Fibroblast of lung (primary cell): ENCODE data around the gene UPP1.

Experiments used
- CTCF ChIP-seq, 2 donors: IDR thresholded peaks in 1 of 2; conservative IDR thresholded peaks in 1 of 2; 1 replicate in 1 of 2; 2 replicates in 1 of 2; pipeline ENCODE4 v1.5.1; 2011 to 2012; ENCODE audit warnings: low read length in 2 of 2, control low read depth in 1 of 2, inconsistent platforms in 1 of 2, low read depth in 1 of 2, mild to moderate bottlenecking in 1 of 2
- EZH2 ChIP-seq: IDR thresholded peaks from 2 replicates; pipeline ENCODE4 v1.5.1; 2012; ENCODE audit warnings: low read length, control low read depth, mild to moderate bottlenecking; ENCODE audit errors: missing control alignments

GRCh38 chr7:48085433-48085791 is 3.7 kb upstream of the UPP1 start:
- TF ChIP-seq CTCF (conservative IDR thresholded peaks at IDR 0.05 in 1 of 2, IDR thresholded peaks at IDR 0.05 in 1 of 2; ENCODE audit: low read depth in 1 of 2, low read length in 2 of 2) (no peak), EZH2 (no peak)
